HG02571 (cell line): ENCODE measurements around the gene RAPGEF5.
A peak's percentile ranks its signal among the peaks of the same experiment; 100 is the strongest.

Experiments
- ATAC-seq: cut with Tn5 transposase; IDR thresholded peaks from one replicate; pipeline ENCODE4 v1.9.1; 2021; ENCODE audit warnings: mild to moderate bottlenecking, moderate library complexity; ENCODE audit not compliant: unreplicated experiment

The RAPGEF5 gene

GRCh38 chr7:22378199-22378980 is 21.4 kb upstream of the RAPGEF5 start:
- no peak for ATAC-seq

GRCh38 chr7:22377703-22378102 is 20.7 kb upstream of the RAPGEF5 start:
- ATAC-seq = no peak

DNA sequence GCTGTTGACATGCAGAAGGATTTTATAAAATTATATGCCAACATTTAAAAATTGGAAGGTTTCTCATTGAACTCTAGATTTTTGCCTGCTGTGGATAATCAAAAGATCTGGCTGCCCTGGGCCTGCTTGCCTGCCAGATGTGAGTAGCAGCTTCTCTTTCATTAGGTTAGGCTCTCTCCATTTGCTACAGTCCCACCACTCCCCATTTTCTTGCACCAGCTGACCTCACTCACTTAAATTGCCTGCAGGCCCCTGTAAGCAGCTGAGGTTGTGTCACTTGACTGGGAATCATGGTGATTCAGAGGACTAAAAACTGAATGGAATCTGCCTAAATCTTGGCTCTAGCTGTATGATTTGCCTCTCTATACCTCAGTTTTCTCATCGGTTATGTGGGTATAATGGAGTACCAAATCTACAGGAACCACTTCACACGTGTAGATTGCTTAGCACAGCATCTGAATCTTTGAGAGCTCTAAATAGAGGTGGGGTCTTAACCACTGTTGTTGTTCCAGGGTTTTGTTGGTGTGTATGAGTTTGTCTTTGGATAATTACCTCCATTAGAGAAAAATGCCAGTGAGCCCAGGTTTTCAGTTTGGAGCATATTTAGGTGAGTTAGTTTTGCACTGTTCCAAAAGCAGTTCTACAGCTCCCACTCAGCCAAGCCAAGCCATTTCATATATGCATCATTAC is 18.6 kb upstream of the RAPGEF5 start:
- ATAC-seq = no peak

GRCh38 chr7:22373911-22374310 is 17.0 kb upstream of the RAPGEF5 start:
- no peak for ATAC-seq

- ATAC-seq = no peak
These were observed 16.4 kb upstream of the RAPGEF5 start for GRCh38 chr7:22373388-22373787.

DNA sequence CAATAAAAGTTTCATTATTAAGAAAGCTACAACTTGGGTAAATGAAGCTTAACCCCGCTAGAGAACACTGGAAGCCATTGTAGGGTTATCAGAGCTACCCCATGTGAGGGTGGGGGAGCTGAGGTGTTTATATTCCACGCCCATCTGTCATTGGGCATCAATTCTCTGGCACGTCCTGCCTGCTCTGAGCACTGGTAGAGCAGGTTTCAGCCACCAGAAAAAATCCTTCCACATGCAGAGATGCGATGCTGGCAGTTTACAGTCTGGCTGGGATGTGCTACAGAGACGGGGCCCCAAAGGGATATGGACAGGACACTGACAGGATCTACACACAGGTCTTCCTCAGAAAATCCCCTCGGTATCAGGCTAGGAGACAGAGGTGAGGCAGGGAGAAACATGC is 15.9 kb upstream of the RAPGEF5 start:
- ATAC-seq = no peak

GRCh38 chr7:22371878-22372277 is 14.9 kb upstream of the RAPGEF5 start:
- ATAC-seq = no peak

DNA sequence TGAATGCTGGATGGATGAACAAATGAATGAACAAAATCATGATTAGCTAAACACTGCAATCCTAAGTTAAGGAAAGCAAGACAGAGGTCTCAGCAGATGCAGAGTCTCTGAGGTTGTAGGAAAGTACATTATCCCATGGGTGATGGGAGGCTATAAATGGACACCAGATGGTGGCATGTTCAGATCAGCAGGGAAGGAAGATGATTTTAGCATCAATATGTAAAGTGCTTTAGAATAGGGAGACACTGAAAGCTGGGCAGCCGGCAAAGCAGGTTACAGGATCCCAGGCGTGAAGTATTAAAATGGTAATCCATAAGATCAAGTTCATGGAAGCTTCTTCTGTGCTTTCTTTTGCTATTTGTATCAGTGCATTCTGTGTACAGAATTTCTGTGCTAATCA is 7.9 kb upstream of the RAPGEF5 start:
- ATAC-seq = no peak

DNA sequence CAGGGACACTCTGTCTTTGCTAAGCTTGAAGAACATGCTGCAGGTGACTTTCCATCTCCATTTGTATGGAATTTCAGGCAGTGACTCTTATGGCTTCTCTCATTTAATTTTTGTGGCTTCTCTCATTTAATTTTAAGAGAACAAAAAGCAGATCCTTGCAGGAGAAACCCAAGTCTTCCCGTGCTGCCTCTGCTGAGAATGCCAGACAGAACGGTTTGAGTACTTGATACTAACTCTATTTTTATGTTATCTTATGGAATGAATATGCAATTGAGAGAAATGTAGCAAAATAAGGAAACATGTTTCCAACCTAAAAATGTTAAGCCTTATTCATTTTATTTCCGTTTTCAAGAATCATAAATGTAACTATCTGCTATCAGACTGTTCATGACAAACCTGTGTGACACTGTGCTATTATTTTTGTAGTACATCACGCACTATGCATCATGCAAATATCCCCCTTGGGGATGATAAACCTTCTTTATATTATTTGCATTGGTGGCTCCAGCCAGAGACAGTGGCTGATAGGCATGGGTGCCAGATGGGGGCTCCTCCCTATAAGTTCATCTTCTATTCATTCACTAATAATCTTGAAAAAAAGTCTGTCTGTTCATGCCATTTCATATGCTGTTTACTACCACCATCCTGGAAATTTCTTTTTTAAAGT is 6.9 kb upstream of the RAPGEF5 start:
- ATAC-seq = no peak

- no peak for ATAC-seq
These were observed 4.8 kb upstream of the RAPGEF5 start for GRCh38 chr7:22361795-22362194.

DNA sequence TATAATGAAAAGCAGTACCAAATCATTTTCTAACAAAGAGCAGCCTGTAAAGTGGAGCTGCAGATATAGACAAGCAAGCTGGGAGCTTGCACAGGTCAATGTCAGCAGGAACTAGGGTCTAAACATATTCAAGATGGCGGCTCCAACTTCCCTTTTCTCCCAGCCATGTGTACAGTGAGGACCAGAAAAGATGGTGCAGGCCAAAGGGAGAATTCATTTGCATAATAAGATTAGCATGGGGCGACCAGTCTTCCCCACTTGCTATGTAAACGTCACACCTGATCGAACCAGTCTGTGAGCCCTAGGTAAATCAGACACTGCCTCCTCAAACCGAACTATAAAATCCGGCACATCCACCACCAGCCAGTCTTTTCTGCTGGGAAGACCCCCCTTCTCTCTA is 4.4 kb upstream of the RAPGEF5 start:
- ATAC-seq = no peak

DNA sequence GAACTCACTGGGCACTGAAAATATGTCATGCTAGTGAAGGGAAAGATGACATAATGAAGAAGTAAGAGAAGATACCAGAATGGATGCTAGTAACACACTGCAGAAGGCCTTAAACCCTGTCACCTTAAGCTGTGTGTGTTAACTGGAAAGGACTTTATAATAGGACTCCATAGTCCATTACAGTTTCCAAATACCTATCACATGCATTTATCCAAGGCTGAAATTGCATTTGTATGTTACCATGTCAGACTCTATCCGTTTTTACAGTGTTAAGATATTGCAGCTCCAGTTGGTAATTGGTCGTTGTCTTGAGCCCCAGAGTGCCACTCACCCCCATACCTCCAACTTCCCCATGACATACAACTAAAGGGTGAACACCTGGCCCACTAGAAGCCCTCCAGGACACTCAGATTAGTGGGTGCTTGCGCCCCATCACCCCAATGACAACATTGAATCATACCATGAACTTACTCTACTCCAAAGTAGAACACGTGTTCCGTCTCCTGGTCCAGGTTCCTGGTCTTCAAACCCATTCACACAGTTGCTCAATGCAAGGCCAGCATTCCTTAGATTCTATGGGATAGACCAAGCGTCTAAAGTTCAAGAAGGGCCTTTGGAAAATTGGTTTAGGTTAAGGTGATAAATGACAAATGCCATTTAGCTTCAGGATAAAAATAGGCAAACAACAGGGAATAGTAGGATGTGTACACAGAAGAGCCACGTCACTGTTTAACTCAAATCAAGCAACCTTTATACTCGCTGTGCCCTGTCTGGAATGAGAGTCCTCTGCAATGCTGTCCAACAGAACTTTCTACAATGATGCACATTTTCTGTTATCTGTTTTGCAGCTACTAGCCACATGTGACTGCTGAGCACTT is 2.1 kb upstream of the RAPGEF5 start:
- no peak for ATAC-seq

GRCh38 chr7:22357311-22358175 is 589 bp upstream of the RAPGEF5 start:
- ATAC-seq = no peak

DNA sequence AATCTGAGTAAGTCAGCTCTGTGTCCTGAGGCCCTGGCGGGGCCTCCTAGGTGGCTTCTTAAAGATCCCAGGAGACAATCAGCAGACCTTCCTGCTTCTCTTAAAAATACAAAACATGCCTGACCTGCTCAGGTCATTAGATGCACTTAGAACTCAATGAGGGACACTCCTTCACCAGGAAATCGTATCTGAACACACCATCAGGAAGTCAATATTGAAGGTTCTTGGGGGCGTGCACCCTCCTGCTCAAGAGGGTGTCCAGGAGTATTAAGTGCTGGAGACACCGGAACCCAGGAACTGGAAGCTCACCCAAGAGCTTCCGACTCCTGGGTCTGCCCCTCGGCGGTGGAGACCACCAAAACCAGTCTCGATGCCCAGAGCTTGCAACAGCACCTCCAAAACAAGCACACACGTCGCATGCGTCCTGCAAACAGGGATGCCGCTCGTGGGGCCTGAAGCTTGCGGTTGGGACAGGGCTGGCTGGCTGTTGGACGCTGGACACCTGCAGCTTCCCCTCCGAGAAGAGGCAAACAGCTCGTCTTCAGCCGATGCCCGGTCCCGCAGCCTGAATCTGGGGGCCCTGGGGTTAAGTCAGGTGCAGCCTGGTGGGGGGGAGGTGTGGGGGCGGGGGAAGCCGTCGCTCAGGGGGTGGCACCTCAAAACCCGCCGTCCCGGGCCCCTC is 803 bp downstream of the RAPGEF5 start:
- ATAC-seq = peak; percentile 27

- no peak for ATAC-seq
These were observed 1.3 kb downstream of the RAPGEF5 start for GRCh38 chr7:22355620-22356009.

DNA sequence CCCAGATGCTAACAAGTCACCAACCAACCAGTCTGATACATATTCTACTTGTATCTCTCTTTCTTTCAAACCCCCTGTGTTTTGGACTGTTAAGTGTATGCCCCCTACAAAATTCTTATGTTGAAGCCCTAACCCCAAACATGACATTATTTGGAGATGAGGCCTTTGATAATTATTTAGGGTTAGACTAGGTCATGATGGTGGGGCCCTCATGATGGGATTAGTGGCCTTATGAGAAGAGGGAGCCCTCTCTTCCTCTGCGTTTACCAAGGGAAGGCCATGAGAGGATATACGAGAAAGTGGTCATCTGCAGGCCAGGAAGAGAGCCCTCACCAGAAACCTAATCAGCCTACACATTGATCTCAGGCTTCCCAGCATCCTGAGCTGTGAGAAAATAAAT is 2.5 kb downstream of the RAPGEF5 start:
- no peak for ATAC-seq

GRCh38 chr7:22352887-22353286 is 4.1 kb downstream of the RAPGEF5 start:
- no peak for ATAC-seq

DNA sequence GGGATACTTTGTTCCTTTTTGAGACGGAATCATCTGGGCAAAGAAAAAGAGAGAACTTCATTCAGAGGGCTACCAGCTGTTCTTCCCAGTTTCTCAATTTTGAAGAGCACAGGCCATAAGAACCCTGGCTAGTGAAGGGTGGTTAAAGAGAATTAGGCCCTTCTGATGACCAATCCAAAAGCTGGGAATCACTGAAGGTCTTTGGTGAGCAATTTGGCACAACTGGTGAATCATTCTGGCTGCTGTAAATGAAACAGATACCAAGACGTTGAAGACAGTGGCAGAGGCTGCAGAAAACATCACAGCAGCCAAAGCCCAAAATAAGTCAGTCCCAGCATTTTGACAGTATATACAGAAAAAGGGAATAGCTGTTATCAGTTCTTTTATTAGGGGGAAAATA is 5.1 kb downstream of the RAPGEF5 start:
- ATAC-seq = no peak

GRCh38 chr7:22351329-22351692 is 5.6 kb downstream of the RAPGEF5 start:
- peak; percentile 78 for ATAC-seq
